AG10803 (cell line): Measurements from ENCODE around the gene ZCCHC4.

ENCODE experiments used
- DNase-seq: peaks from one replicate; pipeline ENCODE4 v3.0.0; 2010; ENCODE audit warnings: low read depth
- H3K4me3 ChIP-seq: 2 replicates; pipeline ENCODE4 v1.5.1; 2011; ENCODE audit warnings: mild to moderate bottlenecking, low read length, control low read depth
- CTCF ChIP-seq: conservative IDR thresholded peaks from 2 replicates; pipeline ENCODE4 v1.5.1; 2011; ENCODE audit warnings: mild to moderate bottlenecking, low read length, control low read depth, inconsistent platforms

The ZCCHC4 gene

GRCh38 chr4:25401066-25401465 lies 88.5 kb downstream of the ZCCHC4 start:
- TF ChIP-seq CTCF, result no peak
- no peak overlapping the region for H3K4me3 ChIP-seq
- DNase-seq, result peak; percentile 14

DNA sequence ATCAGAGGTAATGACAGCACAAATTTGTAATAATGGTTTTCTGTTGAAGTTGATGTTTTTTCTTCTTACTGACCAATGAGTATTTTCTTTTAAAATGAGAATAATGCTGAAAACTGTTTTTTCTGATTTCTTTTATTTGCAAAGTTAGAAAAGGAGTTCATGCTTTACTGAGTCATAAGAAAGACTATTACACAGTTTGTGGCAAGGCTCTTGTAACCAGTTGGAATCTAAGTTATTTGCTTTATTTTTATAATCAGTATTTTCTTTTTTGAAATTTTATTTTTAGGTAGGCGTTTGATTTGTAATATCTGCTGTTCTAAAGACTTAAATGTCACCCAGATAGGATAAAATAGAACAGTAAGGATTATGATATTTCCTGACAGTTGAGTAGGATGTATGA lies 89.9 kb downstream of the ZCCHC4 start:
- peak; percentile 58 for DNase-seq
- TF ChIP-seq CTCF, result no peak
- H3K4me3 ChIP-seq, result no peak overlapping the region

GRCh38 chr4:25403699-25404098 lies 91.1 kb downstream of the ZCCHC4 start:
- TF ChIP-seq CTCF, result no peak

GRCh38 chr4:25405453-25405852 lies 92.9 kb downstream of the ZCCHC4 start:
- TF ChIP-seq CTCF, result no peak
- H3K4me3 ChIP-seq, result no peak overlapping the region
- no peak for DNase-seq

More at GRCh38 chr4:25403699-25404098, 91.1 kb downstream of the ZCCHC4 start:
- no peak overlapping the region for H3K4me3 ChIP-seq
- DNase-seq, result no peak

GRCh38 chr4:25406081-25406692 lies 93.6 kb downstream of the ZCCHC4 start:
- peak; percentile 31 for DNase-seq
- H3K4me3 ChIP-seq, result no peak overlapping the region

DNA sequence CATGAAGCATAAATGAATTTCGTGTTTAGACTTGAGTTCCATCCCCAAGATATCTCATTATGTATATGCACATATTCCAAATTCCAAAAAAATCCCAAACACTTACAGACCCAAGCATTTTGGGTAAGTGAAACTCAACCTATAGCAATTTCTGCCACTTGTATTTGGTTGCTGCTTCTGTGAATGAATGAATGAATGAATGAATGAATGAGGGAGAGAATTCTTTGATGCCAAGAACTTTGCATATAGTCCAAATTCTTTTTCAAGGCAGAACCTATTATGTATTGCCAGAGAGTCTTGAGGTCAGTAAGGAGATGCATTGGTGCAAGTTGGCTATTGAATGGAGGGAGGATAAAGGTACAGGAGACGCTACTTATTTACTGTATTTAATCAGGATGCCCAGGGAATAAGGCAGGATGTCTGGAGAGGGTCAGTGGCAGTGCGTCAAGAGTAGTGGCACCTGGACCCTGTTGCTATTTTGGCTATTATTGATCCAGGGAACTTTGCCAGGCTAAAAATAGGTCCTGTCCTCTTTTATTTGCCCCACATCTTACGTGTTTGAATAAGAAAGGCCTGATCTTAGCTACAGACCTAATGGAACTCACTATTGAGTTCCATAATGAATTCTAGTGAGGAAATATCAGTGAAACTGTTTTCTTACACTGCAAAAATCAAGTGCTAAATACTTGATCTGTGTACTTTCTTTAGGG lies 98.4 kb downstream of the ZCCHC4 start:
- no peak for DNase-seq
- no peak overlapping the region for H3K4me3 ChIP-seq
- TF ChIP-seq CTCF, result no peak

More at GRCh38 chr4:25406081-25406692, 93.6 kb downstream of the ZCCHC4 start:
- no peak for TF ChIP-seq CTCF

DNA sequence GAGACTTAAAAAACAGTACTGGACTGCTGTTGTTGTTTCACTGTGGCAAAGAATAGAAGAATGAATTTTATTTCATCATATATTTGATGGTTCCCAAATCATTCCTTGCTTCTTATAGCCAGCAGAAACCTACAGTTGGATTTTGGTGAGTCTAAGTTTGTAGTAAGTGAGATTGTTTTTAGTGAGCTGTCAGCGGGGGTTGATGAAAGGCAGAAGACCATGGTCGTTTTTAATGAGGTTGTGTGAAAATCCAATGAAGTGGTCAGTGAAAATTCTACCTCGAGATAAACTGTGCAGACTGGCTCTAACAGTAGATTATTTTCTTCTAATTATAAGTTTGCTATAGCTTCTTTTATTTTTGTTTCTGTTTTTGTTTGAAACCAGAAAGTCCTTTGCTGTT lies 100.7 kb downstream of the ZCCHC4 start:
- no peak for TF ChIP-seq CTCF

More for the DNA sequence above, 100.7 kb downstream of the ZCCHC4 start:
- no peak for DNase-seq
- H3K4me3 ChIP-seq, result no peak overlapping the region
